ENCODE results near the gene TEKT1. TPM values are rescaled to one million over a fixed set of nuclear protein-coding genes. Genes with fewer than 3 reads are reported as not detected.

TEKT1 gene
- total RNA-seq, 1 experiment from 2014 or later, result 0.61 TPM

GRCh38 chr17:6796017-6796886 lies 35.3 kb downstream of the TEKT1 start:
- no peak overlapping the region for H2AFZ ChIP-seq
- H3K4me2 ChIP-seq, result peak overlapping the region; percentile 43; the same call in 1 of the 2 replicates
- BruUV-seq (replicated peaks), result no TSS peak
- peaks cover 8% of the 10 kb centered on the region; the same call in 1 of the 2 replicates for H3F3A ChIP-seq (ENCODE audit: insufficient read depth, low read depth)
- no peak overlapping the region for H3K4me3 ChIP-seq
- H3K27me3 ChIP-seq (ENCODE audit: insufficient read depth, low read depth), result no peaks in the 10 kb centered on the region
- peaks cover 26% of the 10 kb centered on the region for H3K4me1 ChIP-seq (replicated peaks; ENCODE audit: insufficient read depth)
- H3K36me3 ChIP-seq (ENCODE audit: low read depth), result no peaks in the 10 kb centered on the region
- H3K9me3 ChIP-seq (ENCODE audit: insufficient read depth, low read depth), result no peaks in the 10 kb centered on the region
- no peaks in the 10 kb centered on the region for H3K9me2 ChIP-seq (ENCODE audit: insufficient read depth)
- no peak for DNase-seq
- no peaks in the 10 kb centered on the region for H3K79me2 ChIP-seq (ENCODE audit: low read depth)
- ChIA-PET CTCF (no interaction called here), POLR2A (ENCODE audit: unreplicated experiment) (no interaction called here)
- intact Hi-C loops (cut with micrococcal nuclease; ENCODE audit: unreplicated experiment), result no loop called here
- no peak overlapping the region for H3K27ac ChIP-seq
- no peaks in the 10 kb centered on the region for H4K20me1 ChIP-seq (ENCODE audit: insufficient read depth)
- no peak for TF ChIP-seq EZH2 (IDR thresholded peaks at IDR 0.05; ENCODE audit: low read depth)
- TF ChIP-seq CTCF (conservative IDR thresholded peaks at IDR 0.05), result no peak

GRCh38 chr17:6793748-6794493 lies 37.6 kb downstream of the TEKT1 start:
- no peaks in the 10 kb centered on the region for H3K36me3 ChIP-seq (ENCODE audit: low read depth)
- CTCF ChIA-PET, result no interaction called here

More at GRCh38 chr17:6793748-6794493, 37.6 kb downstream of the TEKT1 start:
- no peak overlapping the region for H3K27ac ChIP-seq
- TF ChIP-seq EZH2 (IDR thresholded peaks at IDR 0.05; ENCODE audit: low read depth) (no peak), CTCF (conservative IDR thresholded peaks at IDR 0.05) (no peak)
- no peaks in the 10 kb centered on the region for H4K20me1 ChIP-seq (ENCODE audit: insufficient read depth)
- H3K4me1 ChIP-seq (replicated peaks; ENCODE audit: insufficient read depth), result peaks cover 26% of the 10 kb centered on the region
- no peak for DNase-seq
- no peaks in the 10 kb centered on the region for H3K9me3 ChIP-seq (ENCODE audit: insufficient read depth, low read depth)
- no TSS peak for BruUV-seq (replicated peaks)
- no peak overlapping the region for H3K4me3 ChIP-seq
- POLR2A ChIA-PET (ENCODE audit: unreplicated experiment), result no interaction called here
- H3K9me2 ChIP-seq (ENCODE audit: insufficient read depth), result no peaks in the 10 kb centered on the region
- no peak overlapping the region for H3K4me2 ChIP-seq
- intact Hi-C loops (cut with micrococcal nuclease; ENCODE audit: unreplicated experiment), result no loop called here
- H3F3A ChIP-seq (ENCODE audit: insufficient read depth, low read depth), result peaks cover 8% of the 10 kb centered on the region; the same call in 1 of the 2 replicates
- no peaks in the 10 kb centered on the region for H3K79me2 ChIP-seq (ENCODE audit: low read depth)
- no peaks in the 10 kb centered on the region; the same call in 1 of the 2 replicates for H3K27me3 ChIP-seq (ENCODE audit: insufficient read depth, low read depth)
- H2AFZ ChIP-seq, result no peak overlapping the region
